GM18526 (cell line): ENCODE measurements around the gene NR1I2.

Experiments
- POLR2A ChIP-seq: IDR thresholded peaks from 3 replicates; pipeline ENCODE4 v1.6.1; 2011; ENCODE audit not compliant: insufficient read length; ENCODE audit errors: extremely low read depth

The NR1I2 gene

DNA sequence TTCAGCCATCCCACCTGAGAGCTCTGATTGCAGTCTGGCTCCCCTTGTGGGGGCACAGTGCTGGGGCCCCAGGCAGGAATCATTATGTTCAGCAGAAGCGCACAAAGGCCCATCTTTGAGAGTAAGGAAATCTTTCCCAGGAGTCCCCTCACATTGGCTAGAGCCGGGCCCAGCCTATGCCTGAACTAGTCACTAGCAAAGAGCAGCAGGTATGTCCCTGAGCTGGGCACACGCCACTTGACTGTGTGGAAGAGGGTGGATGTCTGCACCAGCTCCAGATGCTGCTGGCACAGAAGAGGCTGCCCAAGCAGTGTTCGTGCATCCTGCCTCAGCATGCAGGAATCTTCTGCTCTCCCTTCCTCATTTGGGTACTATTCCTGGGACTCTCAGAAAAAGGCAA is 26.3 kb downstream of the NR1I2 start:
- no peak for TF ChIP-seq POLR2A

DNA sequence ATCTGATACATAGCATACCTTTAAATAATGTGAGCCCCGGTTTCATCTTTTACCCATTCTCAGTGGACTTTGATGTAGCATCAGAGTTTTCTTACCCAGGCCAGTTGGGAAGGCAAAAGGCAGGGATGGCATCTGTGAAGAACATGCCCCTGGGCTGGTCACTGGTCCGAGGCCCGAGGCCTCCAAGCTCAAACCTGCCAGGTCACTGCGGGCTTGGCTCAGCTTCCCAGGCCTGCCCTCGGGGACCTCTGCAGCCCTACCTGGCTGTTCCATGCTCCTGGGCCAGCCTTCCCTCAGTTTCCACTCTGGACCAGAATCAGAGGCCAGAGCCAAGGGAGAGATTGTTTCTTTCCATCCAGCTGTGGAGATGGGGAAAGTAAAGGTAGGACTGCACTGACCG is 26.9 kb downstream of the NR1I2 start:
- TF ChIP-seq POLR2A, result no peak

GRCh38 chr3:119809249-119810017 is 27.5 kb downstream of the NR1I2 start:
- TF ChIP-seq POLR2A, result no peak

DNA sequence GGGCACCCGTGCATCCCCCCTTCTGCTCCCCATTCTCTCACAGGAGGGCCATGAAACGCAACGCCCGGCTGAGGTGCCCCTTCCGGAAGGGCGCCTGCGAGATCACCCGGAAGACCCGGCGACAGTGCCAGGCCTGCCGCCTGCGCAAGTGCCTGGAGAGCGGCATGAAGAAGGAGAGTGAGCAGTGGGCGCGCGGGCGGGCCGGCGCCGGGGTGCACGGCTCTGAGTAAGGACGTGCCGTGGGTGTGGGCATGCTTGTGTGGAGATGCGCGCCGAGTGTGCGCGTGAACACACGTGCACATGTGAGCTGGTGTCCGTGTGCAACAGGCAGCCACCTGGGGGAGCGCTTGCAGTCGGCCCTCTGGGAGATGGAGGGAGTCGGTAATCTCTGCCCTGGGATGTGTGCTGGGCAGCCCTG is 28.1 kb downstream of the NR1I2 start:
- peak; percentile 66 for TF ChIP-seq POLR2A

GRCh38 chr3:119812491-119813058 is 30.7 kb downstream of the NR1I2 start:
- TF ChIP-seq POLR2A, result no peak

DNA sequence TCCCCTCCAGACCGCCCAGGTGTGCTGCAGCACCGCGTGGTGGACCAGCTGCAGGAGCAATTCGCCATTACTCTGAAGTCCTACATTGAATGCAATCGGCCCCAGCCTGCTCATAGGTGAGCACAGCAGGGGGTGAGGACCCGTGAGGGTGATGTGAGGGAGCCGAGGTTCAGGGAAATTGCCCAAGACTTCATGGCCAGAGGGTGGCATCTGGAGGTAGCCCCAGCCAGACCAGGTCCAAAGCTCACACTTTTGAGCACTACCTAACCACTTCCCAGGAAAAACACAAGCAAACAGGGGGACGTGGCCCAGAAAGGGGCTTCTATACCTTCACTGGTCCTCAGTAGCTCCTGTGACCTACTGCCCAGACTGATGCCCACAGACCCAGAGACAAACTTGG is 33.8 kb downstream of the NR1I2 start:
- TF ChIP-seq POLR2A, result no peak

- no peak for TF ChIP-seq POLR2A
These were observed 35.2 kb downstream of the NR1I2 start for GRCh38 chr3:119817071-119817470.

DNA sequence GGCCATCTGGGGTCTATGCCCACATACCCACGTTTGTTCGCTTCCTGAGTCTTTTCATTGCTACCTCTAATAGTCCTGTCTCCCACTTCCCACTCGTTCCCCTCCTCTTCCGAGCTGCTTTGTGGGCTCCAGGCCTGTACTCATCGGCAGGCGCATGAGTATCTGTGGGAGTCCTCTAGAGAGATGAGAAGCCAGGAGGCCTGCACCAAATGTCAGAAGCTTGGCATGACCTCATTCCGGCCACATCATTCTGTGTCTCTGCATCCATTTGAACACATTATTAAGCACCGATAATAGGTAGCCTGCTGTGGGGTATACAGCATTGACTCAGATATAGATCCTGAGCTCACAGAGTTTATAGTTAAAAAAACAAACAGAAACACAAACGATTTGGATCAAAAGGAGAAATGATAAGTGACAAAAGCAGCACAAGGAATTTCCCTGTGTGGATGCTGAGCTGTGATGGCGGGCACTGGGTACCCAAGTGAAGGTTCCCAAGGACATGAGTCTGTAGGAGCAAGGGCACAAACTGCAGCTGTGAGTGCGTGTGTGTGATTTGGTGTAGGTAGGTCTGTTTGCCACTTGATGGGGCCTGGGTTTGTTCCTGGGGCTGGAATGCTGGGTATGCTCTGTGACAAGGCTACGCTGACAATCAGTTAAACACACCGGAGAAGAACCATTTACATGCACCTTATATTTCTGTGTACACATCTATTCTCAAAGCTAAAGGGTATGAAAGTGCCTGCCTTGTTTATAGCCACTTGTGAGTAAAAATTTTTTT is 35.9 kb downstream of the NR1I2 start:
- no peak for TF ChIP-seq POLR2A

DNA sequence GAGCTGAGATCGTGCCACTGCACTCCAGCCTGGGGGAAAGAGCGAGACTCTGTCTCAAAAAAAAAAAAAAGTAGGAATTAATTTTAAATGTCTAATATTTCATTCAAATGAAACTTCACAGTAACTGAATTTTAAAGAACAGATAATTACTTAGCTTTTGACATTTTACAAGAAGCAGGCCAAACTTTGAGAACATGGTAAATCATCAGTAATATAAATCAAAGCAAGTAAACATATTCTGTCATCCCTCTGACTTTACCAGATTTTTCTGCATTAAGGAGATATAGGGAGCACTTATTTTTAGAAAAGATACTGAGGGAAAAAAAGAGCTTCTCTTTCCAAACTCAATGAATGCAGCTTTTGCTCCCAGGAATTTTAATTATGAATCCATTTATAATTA is 37.0 kb downstream of the NR1I2 start:
- TF ChIP-seq POLR2A, result no peak

GRCh38 chr3:119819806-119820205 is 37.9 kb downstream of the NR1I2 start:
- TF ChIP-seq POLR2A, result no peak

DNA sequence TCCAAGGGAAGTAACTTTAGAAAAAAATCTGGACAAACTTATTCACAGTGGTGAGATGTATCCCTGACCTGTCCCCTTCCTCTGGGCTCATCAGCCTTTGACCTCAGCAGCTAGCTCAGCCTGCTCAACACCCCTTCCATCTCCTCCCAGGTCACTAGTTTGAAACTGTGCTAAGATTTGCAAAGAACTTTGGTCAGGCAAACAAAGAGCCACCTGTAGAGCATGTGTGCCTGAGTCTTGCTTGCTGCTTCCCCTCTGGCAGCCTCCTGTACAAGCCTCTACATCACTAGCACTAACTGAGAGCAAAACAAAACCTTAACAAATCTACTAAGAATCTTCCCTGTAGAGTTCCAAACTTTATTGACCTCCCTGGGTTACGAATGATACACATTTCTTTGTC is 43.9 kb downstream of the NR1I2 start:
- TF ChIP-seq POLR2A, result no peak

DNA sequence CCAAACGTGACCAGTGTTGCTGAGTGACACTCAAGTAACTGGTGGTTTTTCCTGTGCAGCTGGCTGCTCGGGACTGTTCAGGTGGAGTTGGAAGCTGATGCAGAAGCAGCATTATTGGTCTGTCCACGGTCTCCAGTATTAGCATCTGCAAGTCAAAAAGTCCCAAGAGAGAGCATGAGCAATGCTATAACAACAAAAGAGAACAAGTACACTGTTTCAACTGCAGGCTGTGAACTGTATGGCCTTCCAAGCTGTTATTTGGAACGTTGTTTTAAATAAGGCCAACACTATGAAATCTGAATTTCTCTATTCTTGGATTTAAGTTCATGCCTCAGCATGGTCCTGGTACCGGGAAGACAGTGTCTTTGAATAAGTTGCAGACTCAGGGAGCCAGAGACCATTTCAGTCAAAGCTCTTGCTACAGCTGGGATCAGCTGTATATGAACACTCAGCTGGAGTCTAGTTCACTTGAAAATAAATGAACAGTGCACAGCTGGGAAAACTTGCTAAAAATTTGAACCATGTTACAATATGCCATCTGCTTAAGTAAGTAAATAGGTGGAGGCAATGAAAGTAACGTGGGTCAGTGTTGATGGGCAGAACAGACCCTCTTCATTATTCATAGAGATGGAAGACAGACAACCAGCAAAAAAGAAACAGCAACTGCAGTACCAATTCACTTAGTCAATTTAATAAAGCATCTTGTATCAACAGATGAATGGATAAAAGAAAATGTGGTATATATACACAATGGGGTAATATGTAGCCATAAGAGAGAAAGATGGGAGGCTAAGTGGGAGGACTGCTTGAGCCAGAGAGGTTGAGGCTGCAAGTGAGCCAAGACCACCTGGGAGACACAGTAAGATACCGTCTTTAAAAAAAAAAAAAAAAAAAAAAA is 45.1 kb downstream of the NR1I2 start:
- TF ChIP-seq POLR2A, result no peak

- no peak for TF ChIP-seq POLR2A
These were observed 47.5 kb downstream of the NR1I2 start for GRCh38 chr3:119829420-119829819.

GRCh38 chr3:119831022-119831421 is 49.1 kb downstream of the NR1I2 start:
- no peak for TF ChIP-seq POLR2A

DNA sequence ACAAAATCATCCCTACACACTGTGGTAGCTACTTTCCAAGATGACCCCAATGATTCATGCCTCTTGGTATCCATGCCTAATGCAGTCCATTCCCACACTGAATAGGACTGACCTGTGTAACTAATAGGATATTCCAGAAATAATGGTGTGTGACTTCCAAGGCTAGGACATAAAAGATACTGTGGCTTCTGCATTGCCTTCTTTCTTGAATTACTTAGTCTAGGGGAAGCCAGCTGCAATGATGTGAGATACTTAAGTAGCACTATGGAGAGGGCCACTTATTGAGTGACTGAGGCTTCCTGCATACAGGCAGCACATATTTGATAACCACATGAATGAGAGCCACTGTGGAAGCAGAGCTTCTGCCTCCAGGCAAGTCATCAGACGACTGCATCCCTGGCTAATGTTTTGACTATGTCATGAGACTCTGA is 50.1 kb downstream of the NR1I2 start:
- no peak for TF ChIP-seq POLR2A
